Upper lobe of right lung (tissue), 1 donor: Measurements from ENCODE around the gene PLN. TPM values are rescaled to one million over a fixed set of nuclear protein-coding genes. Genes with fewer than 3 reads are reported as not detected.
A peak's percentile ranks its signal among the peaks of the same experiment; 100 is the strongest.

Experiments used
- ATAC-seq: fragments of 200-7000 bp; cut with Tn5 transposase; one replicate; pipeline ENCODE4 v1.9.1; 2020; ENCODE audit warnings: mild to moderate bottlenecking, moderate library complexity
- DNase-seq: peaks from one replicate; pipeline ENCODE4 v3.0.0-alpha.2; 2020
- H3K27ac ChIP-seq: fragments of 200-600 bp; one replicate; pipeline ENCODE4 v1.8.0; 2022
- H3K27me3 ChIP-seq: fragments of 200-600 bp; one replicate; pipeline ENCODE4 v1.8.0; 2022; ENCODE audit warnings: mild to moderate bottlenecking
- H3K36me3 ChIP-seq: fragments of 200-600 bp; one replicate; pipeline ENCODE4 v1.8.0; 2022
- H3K4me1 ChIP-seq: fragments of 200-600 bp; one replicate; pipeline ENCODE4 v1.8.0; 2022
- H3K4me3 ChIP-seq: fragments of 200-600 bp; one replicate; pipeline ENCODE4 v1.8.0; 2022; ENCODE audit warnings: mild to moderate bottlenecking
- H3K9me3 ChIP-seq: fragments of 200-600 bp; one replicate; pipeline ENCODE4 v1.8.0; 2022
- intact Hi-C: fragments of 100-400 bp; cut with DNase I; formaldehyde crosslinking; loops from one replicate; pipeline ENCODE4 v1.11.0; 2022
- total RNA-seq: library from RNA; stranded (reverse); fragmentation: NEBNext Ultra II Directional; extraction: Animal tissue kit (Norgen Biotek cat#: 25700); gene quantifications from one replicate; pipeline ENCODE4 v1.2.1, GENCODE V29; 2021
- TF ChIP-seq, protein P1 (sequence below): fragments of 200-600 bp; IDR thresholded peaks from one replicate; pipeline ENCODE4 v1.8.0; 2022; ENCODE audit warnings: antibody characterized with exemption
- donor health status: DM: no; HTN: yes; CAD: no; lungs with severe emphysema.

The PLN gene
- total RNA-seq, 1 donor from 2014 or later, result 5.8 TPM

DNA sequence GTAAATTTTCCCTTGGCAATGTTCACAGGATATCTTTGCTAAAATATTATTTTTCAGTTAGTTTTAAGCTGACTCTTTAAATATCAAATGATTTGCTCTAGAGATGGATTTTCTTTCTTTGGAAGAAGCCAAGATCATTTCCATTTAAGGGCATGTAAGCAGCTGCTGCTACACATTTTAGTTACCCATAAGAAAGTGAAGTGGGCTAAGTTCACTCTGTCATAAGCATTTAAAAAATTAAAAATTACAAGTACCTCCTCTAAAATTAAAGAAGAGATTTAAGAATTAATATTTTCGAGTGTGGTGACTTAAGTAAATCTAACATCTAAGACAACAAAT lies 1.2 kb upstream of the PLN start:
- H3K4me3 ChIP-seq, result no peak overlapping the region
- TF ChIP-seq, protein P1, sequence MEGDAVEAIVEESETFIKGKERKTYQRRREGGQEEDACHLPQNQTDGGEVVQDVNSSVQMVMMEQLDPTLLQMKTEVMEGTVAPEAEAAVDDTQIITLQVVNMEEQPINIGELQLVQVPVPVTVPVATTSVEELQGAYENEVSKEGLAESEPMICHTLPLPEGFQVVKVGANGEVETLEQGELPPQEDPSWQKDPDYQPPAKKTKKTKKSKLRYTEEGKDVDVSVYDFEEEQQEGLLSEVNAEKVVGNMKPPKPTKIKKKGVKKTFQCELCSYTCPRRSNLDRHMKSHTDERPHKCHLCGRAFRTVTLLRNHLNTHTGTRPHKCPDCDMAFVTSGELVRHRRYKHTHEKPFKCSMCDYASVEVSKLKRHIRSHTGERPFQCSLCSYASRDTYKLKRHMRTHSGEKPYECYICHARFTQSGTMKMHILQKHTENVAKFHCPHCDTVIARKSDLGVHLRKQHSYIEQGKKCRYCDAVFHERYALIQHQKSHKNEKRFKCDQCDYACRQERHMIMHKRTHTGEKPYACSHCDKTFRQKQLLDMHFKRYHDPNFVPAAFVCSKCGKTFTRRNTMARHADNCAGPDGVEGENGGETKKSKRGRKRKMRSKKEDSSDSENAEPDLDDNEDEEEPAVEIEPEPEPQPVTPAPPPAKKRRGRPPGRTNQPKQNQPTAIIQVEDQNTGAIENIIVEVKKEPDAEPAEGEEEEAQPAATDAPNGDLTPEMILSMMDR, result no peak
- DNase-seq (no peak), ATAC-seq (no peak)
- H3K4me1 ChIP-seq, result no peaks in the 10 kb centered on the region
- intact Hi-C loops, result no loop called here
- H3K27ac ChIP-seq, result no peak overlapping the region
- no peaks in the 10 kb centered on the region for H3K27me3 ChIP-seq
- H3K9me3 ChIP-seq, result no peaks in the 10 kb centered on the region
- H3K36me3 ChIP-seq, result no peaks in the 10 kb centered on the region

DNA sequence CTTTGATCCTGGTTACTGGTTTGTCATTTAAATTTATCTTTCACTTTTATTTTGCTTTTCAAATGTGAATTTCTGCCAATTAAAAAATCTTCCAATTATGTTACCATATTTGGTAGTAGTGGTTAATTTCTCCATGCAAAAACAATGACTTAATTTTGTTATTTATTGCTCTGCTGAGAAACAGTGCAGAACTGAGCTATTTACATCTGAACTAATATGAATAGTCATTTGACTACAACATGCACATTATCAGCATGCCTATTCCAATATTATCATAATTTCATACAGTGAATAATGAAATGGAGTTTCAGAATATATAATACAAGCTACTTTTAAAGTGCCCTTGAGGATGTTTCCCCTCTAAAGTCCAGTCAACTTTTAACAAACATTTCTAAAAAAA lies 517 bp downstream of the PLN start:
- H3K27me3 ChIP-seq, result no peaks in the 10 kb centered on the region
- H3K4me3 ChIP-seq, result no peak overlapping the region
- no peaks in the 10 kb centered on the region for H3K4me1 ChIP-seq
- DNase-seq (no peak), ATAC-seq (no peak)
- no peak overlapping the region for H3K27ac ChIP-seq
- no peaks in the 10 kb centered on the region for H3K36me3 ChIP-seq
- intact Hi-C loops, result no loop called here
- TF ChIP-seq, protein P1, result no peak
- H3K9me3 ChIP-seq, result no peaks in the 10 kb centered on the region

DNA sequence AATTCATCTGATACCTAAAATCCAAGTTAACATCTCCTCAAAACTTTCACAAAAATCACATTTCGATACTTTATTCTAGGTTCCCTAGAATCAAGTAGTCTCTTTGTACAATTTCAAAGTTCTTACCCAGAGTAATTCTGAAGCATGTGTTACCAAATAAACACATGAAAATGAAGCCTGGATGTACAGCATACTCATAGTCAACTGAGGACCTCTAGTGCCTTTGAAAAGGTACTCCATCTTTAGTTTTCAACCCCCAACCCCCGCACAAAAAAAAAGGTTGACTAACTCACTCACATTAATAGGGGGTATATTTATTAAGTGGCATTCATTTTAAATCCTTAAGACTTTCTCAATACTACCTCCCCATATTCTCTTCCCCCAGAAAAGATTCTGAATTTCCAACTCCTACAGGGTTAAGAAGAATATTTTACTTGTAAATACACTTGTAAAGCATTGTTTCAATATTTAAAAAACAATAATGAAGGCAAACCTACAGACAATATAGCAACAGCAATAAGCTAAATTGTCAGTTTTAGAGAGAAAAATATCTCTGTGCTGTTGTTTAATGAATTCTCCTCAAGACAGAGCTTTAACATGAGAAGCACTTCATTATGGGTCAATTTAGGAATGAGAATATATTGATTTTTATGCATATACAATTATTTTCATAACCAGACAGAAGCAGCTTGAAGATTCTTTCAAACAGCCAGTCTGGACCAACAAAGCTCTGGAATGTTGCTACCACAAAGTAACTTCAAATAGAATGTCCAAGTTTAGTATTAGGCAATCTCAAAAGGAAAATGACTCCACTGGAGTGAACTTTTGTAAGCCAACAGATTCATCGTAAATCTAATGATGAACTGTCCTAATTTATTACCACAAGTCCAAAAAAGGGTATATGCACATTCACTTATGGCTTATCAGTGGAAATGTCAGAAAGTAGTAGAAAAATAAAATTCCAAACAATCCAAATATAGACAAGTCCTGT lies 3.3 kb downstream of the PLN start:
- ATAC-seq (peak; percentile 87), DNase-seq (no peak)
- H3K4me1 ChIP-seq, result no peaks in the 10 kb centered on the region
- H3K27ac ChIP-seq, result no peak overlapping the region
- intact Hi-C loops, result no loop called here
- H3K9me3 ChIP-seq, result no peaks in the 10 kb centered on the region
- H3K4me3 ChIP-seq, result no peak overlapping the region
- TF ChIP-seq, protein P1, result peak; percentile 50
- no peaks in the 10 kb centered on the region for H3K27me3 ChIP-seq
- H3K36me3 ChIP-seq, result no peaks in the 10 kb centered on the region

DNA sequence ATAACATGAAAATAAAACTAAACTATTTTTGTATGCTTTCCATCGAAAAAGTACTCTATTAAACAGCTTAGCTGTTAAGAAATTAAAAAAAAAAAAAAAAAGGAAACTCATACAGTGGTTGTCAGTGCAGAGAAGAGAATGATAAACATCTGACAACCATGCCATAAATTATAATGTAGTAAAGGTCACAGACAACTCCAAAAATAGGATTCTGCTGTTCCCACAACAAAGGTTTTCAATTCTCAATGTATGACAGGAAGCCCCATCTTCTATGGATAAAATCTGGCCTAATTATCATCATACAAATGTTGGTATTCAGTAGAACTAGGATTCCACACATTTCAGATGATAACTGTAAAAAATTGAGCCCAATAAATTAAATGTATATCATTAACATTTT lies 5.0 kb downstream of the PLN start:
- TF ChIP-seq, protein P1, result no peak
- no peaks in the 10 kb centered on the region for H3K36me3 ChIP-seq
- no peak overlapping the region for H3K27ac ChIP-seq
- no peak for DNase-seq
- H3K4me3 ChIP-seq, result no peak overlapping the region
- intact Hi-C loops, result no loop called here
- no peaks in the 10 kb centered on the region for H3K9me3 ChIP-seq
- ATAC-seq, result no peak
- H3K4me1 ChIP-seq, result no peaks in the 10 kb centered on the region
- H3K27me3 ChIP-seq, result no peaks in the 10 kb centered on the region

DNA sequence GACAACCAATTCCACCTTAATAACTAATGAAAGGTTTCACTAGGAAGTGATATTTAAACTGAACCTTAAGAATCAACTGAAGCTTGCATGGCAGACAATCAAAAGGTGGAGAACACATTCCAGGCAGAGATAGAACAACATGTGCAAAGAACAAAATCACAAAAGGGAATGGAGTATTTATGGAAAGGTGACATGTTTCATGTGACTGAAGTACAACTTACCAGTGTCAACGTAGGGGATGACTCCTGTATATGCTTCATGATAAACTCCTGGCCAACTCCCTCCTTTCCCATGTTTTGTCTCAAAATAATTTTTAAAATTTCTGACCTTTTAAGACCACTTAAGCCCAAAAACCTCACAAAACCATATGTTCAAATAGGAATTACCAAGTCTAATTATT lies 6.6 kb downstream of the PLN start:
- H3K4me3 ChIP-seq, result no peak overlapping the region
- no peak overlapping the region for H3K27ac ChIP-seq
- no peak for ATAC-seq
- DNase-seq, result no peak
- no peaks in the 10 kb centered on the region for H3K9me3 ChIP-seq
- H3K27me3 ChIP-seq, result no peaks in the 10 kb centered on the region
- intact Hi-C loops, result no loop called here
- TF ChIP-seq, protein P1, result no peak
- H3K4me1 ChIP-seq, result no peaks in the 10 kb centered on the region
- no peaks in the 10 kb centered on the region for H3K36me3 ChIP-seq
